MCF 10A (cell line): ENCODE data around the gene GRB2. TPM values are rescaled to one million over a fixed set of nuclear protein-coding genes. Genes with fewer than 3 reads are reported as not detected.
"Not testable (repeated sequence)": the region's sequence is repeated elsewhere in the genome, so short reads cannot be mapped to it uniquely, and the experiment has no call there.

ENCODE experiments used
- BruUV-seq: library from RNA; stranded (reverse); fragments of 400-500 nt; replicated peaks from 2 replicates; lab custom pipeline; 2021; lab: Mats Ljungman, UMichigan
- CTCF ChIA-PET: fragments of 300-600 bp; sonication (Branson Sonifier 250); formaldehyde crosslinking; extraction: SDS; loops from one replicate; lab custom pipeline; 2021; ENCODE audit warnings: antibody characterized with exemption, inconsistent platforms; lab: Yijun Ruan, JAX
- POLR2A ChIA-PET: fragments of 300-600, 350-650 bp; sonication (Branson Sonifier 250); formaldehyde crosslinking; extraction: SDS; loops from one replicate; lab custom pipeline; 2020; ENCODE audit warnings: antibody characterized with exemption, inconsistent platforms; lab: Yijun Ruan, JAX
- DNase-seq: peaks from one replicate; pipeline ENCODE4 v3.0.0-alpha.2; 2018; ENCODE audit not compliant: unreplicated experiment
- H3K27ac Mint-ChIP-seq: one replicate; pipeline ENCODE4 v1.8.0; 2022; ENCODE audit warnings: mild to moderate bottlenecking, low read depth, mixed read lengths; ENCODE audit not compliant: unreplicated experiment
- H3K27me3 Mint-ChIP-seq: one replicate; pipeline ENCODE4 v1.8.0; 2022; ENCODE audit warnings: mixed read lengths; ENCODE audit not compliant: insufficient read depth, unreplicated experiment
- H3K36me3 Mint-ChIP-seq: one replicate; pipeline ENCODE4 v1.8.0; 2022; ENCODE audit warnings: mild to moderate bottlenecking, moderate library complexity, mixed read lengths; ENCODE audit not compliant: insufficient read depth, unreplicated experiment
- H3K4me1 Mint-ChIP-seq: one replicate; pipeline ENCODE4 v1.8.0; 2022; ENCODE audit warnings: mixed read lengths; ENCODE audit not compliant: insufficient read depth, unreplicated experiment
- H3K4me3 Mint-ChIP-seq: one replicate; pipeline ENCODE4 v1.8.0; 2022; ENCODE audit warnings: mild to moderate bottlenecking, moderate library complexity, mixed read lengths; ENCODE audit not compliant: unreplicated experiment
- H3K9me3 Mint-ChIP-seq: one replicate; pipeline ENCODE4 v1.8.0; 2022; ENCODE audit warnings: mixed read lengths; ENCODE audit not compliant: unreplicated experiment
- intact Hi-C: fragments of 100-400 bp; cut with micrococcal nuclease; formaldehyde crosslinking; loops from 2 replicates; pipeline ENCODE4 v1.14.1; 2022
- total RNA-seq: library from RNA; stranded (reverse); gene quantifications from 2 replicates; pipeline ENCODE4 v1.2.3, GENCODE V29; 2022
- TF ChIP-seq, protein P1 (sequence below): fragments of 200-600 bp; IDR thresholded peaks from one replicate; pipeline ENCODE4 v1.8.0; 2022; ENCODE audit warnings: antibody characterized with exemption, mild to moderate bottlenecking; ENCODE audit not compliant: unreplicated experiment

Gene GRB2
- total RNA-seq, 1 experiment from 2014 or later: 67.1 TPM

DNA sequence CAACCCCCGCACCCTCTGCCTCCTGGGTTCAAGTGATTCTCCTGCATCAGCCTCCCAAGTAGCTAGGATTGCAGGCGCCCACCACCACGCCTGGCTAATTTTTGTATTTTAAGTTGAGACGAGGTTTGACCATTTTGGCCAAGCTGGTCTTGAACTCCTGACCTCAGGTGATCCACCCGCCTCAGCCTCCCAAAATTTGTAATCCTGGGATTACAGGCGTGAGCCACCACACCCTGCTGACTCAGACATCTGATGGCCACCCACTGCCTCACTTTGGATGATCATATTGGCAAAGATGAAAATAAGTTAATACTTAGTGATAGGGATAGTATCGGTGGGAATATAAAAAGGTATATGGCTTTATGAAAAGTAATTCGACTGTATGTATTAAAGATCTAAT, 55.9 kb downstream of the GRB2 start:
- peaks cover 15% of the 10 kb centered on the region for H3K4me1 Mint-ChIP-seq
- H3K9me3 Mint-ChIP-seq: no peaks in the 10 kb centered on the region
- no peaks in the 10 kb centered on the region for H3K27me3 Mint-ChIP-seq
- ChIA-PET CTCF (interaction anchor here (0.5 to 1.3 kb wide), 5 partner anchors 11 to 64 kb away, joined by 3 to 4 read pairs (median 3); no protein-coding TSS in a partner anchor), POLR2A (interaction anchor here (0.9 to 2.2 kb wide), 2 partner anchors 10 to 34 kb away, joined by 3 to 11 read pairs; no protein-coding TSS in a partner anchor)
- TF ChIP-seq, protein P1, sequence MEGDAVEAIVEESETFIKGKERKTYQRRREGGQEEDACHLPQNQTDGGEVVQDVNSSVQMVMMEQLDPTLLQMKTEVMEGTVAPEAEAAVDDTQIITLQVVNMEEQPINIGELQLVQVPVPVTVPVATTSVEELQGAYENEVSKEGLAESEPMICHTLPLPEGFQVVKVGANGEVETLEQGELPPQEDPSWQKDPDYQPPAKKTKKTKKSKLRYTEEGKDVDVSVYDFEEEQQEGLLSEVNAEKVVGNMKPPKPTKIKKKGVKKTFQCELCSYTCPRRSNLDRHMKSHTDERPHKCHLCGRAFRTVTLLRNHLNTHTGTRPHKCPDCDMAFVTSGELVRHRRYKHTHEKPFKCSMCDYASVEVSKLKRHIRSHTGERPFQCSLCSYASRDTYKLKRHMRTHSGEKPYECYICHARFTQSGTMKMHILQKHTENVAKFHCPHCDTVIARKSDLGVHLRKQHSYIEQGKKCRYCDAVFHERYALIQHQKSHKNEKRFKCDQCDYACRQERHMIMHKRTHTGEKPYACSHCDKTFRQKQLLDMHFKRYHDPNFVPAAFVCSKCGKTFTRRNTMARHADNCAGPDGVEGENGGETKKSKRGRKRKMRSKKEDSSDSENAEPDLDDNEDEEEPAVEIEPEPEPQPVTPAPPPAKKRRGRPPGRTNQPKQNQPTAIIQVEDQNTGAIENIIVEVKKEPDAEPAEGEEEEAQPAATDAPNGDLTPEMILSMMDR: no peak
- no TSS peak for BruUV-seq
- intact Hi-C loops: loop anchor here (5.0 kb wide), 1 partner anchor 43 kb away; no protein-coding TSS in a partner anchor
- no peak for DNase-seq
- H3K4me3 Mint-ChIP-seq: no peak overlapping the region
- no peak overlapping the region for H3K27ac Mint-ChIP-seq
- H3K36me3 Mint-ChIP-seq: peaks cover 15% of the 10 kb centered on the region

DNA sequence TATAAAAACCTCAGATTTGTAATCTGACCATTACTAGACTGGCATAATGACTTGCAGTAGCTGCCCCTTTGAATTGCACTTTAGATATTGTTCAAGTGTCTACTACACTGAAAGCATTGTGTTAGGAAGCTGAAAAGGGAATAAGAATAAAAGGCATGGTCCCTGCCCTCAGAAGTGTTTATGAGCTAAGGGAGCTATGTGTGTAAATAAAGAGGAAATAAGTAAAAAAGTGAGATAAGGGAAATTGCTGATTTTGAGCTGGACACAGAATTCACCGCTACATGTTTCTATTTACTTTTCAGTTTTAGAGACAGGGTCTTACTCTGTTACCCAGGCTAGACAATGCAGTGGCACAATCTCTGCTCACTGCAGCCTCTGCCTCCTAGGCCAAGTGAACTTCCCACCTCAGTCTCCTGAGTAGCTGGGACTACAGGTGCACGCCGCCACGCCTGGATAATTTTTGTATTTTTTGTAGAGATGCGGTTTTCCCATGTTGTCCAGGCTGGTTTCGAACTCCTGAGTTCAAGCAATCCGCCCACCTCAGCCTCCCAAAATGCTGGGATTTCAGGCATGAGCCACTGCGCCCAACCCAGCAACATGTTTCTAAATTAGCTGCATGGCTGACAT, 57.0 kb downstream of the GRB2 start:
- intact Hi-C loops: loop anchor here (5.0 kb wide), 1 partner anchor 44 kb away; no protein-coding TSS in a partner anchor
- Mint-ChIP-seq H3K36me3 (peaks cover 9% of the 10 kb centered on the region), H3K27me3 (no peaks in the 10 kb centered on the region), H3K27ac (no peak overlapping the region), H3K4me1 (peaks cover 15% of the 10 kb centered on the region), H3K9me3 (no peaks in the 10 kb centered on the region), H3K4me3 (no peak overlapping the region)
- CTCF ChIA-PET: interaction anchor here (0.7 to 1.3 kb wide), 5 partner anchors 10 to 64 kb away, joined by 3 to 5 read pairs (median 4); no protein-coding TSS in a partner anchor
- DNase-seq: no peak
- no TSS peak for BruUV-seq
- TF ChIP-seq, protein P1: no peak
- POLR2A ChIA-PET: interaction anchor here (0.7 to 2.2 kb wide), 5 partner anchors 9 to 57 kb away, joined by 3 to 11 read pairs (median 4); partner anchors contain the start of gene GRB2

DNA sequence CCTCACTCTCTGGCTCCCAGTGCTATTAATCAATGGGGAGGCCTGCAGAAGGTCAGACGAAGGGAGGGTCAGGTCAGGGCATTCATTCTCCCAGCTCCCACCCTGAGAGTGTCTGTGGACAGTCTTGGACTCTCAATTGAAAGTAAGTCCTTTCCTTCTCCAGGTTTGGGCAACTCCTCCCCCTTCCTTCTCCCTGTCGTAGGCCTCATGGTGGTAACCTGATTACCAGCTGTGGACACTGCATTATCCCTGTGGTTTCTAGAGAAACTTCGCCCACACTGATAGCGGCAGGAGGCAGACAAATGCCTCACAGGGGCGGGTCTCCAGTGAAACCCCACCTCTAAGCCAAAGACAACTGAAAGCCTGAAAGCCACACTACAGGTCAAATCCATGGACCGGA, 58.6 kb downstream of the GRB2 start:
- TF ChIP-seq, protein P1: no peak
- H3K4me1 Mint-ChIP-seq: peaks cover 15% of the 10 kb centered on the region
- ChIA-PET POLR2A (no interaction called here), CTCF (no interaction called here)
- DNase-seq: peak; percentile 31
- no TSS peak for BruUV-seq
- no peaks in the 10 kb centered on the region for H3K27me3 Mint-ChIP-seq
- H3K36me3 Mint-ChIP-seq: peaks cover 9% of the 10 kb centered on the region
- no peaks in the 10 kb centered on the region for H3K9me3 Mint-ChIP-seq
- intact Hi-C loops: loop anchor here (5.0 kb wide), 1 partner anchor 45 kb away; no protein-coding TSS in a partner anchor
- no peak overlapping the region for H3K27ac Mint-ChIP-seq
- H3K4me3 Mint-ChIP-seq: no peak overlapping the region

DNA sequence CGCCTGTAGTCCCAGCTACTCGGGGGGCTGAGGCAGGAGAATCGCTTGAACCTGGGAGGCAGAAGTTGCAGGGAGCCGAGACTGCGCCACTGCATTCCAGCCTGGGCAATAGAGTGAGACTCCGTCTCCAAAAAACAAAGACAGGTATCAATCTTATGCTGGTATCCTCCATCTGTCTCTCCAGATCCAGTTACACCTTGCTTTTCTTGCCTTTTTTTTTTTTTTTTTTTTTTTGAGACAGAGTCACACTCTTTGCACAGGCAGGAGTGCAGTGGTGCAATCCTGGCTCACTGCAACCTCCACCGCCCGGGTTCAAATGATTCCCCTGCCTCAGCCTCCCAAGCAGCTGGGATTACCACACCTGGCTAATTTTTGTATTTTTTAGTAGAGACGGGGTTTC, 59.1 kb downstream of the GRB2 start:
- CTCF ChIA-PET, H3K27me3 Mint-ChIP-seq, H3K36me3 Mint-ChIP-seq, DNase-seq, H3K9me3 Mint-ChIP-seq, H3K4me3 Mint-ChIP-seq, BruUV-seq, H3K27ac Mint-ChIP-seq, POLR2A ChIA-PET: not testable (repeated sequence)
- peaks cover 15% of the 10 kb centered on the region for H3K4me1 Mint-ChIP-seq
- intact Hi-C loops: loop anchor here (5.0 kb wide), 1 partner anchor 46 kb away; no protein-coding TSS in a partner anchor
